OCI-LY1 (cell line): ENCODE measurements around the gene NUP107.
A peak's percentile ranks its signal among the peaks of the same experiment; 100 is the strongest.
"Not testable (repeated sequence)": the region's sequence is repeated elsewhere in the genome, so short reads cannot be mapped to it uniquely, and the experiment has no call there.

Experiments
- H2AFZ ChIP-seq: fragments of 200-600 bp; sonication (generic), shearing (Covaris generic); 2 replicates; pipeline ENCODE4 v1.6.0; 2014; ENCODE audit warnings: antibody characterized with exemption, mild to moderate bottlenecking, low read length
- H3F3A ChIP-seq: fragments of 200-600 bp; sonication (generic), shearing (Covaris generic); 2 replicates; pipeline ENCODE4 v1.6.0; 2014; ENCODE audit warnings: mild to moderate bottlenecking, antibody characterized with exemption, low read length, moderate library complexity; ENCODE audit not compliant: insufficient read depth
- H3K27ac ChIP-seq: fragments of 200-600 bp; sonication (generic); 2 replicates; pipeline ENCODE4 v1.5.1; 2014; ENCODE audit warnings: low read length, mixed run types, mild to moderate bottlenecking, low read depth; ENCODE audit not compliant: poor library complexity, severe bottlenecking
- H3K27me3 ChIP-seq: fragments of 200-600 bp; sonication (generic); 2 replicates; pipeline ENCODE4 v1.6.0; 2014; ENCODE audit warnings: antibody characterized with exemption, mild to moderate bottlenecking, low read length, moderate library complexity; ENCODE audit not compliant: insufficient read depth
- H3K36me3 ChIP-seq: fragments of 200-600 bp; sonication (generic); 2 replicates; pipeline ENCODE4 v1.6.1; 2014; ENCODE audit warnings: mild to moderate bottlenecking, antibody characterized with exemption, low read length, moderate library complexity, mixed read lengths; ENCODE audit not compliant: insufficient read depth
- H3K4me1 ChIP-seq: fragments of 200-600 bp; sonication (generic); 2 replicates; pipeline ENCODE4 v1.5.1; 2014; ENCODE audit warnings: mild to moderate bottlenecking, low read length, moderate library complexity; ENCODE audit not compliant: insufficient read depth, severe bottlenecking
- H3K4me2 ChIP-seq: fragments of 200-600 bp; sonication (generic), shearing (Covaris generic); 2 replicates; pipeline ENCODE4 v1.6.1; 2014; ENCODE audit warnings: low read length
- H3K4me3 ChIP-seq: fragments of 200-600 bp; sonication (generic); 2 replicates; pipeline ENCODE4 v1.5.1; 2014; ENCODE audit warnings: low read length, low read depth, mild to moderate bottlenecking, mixed read lengths; ENCODE audit not compliant: poor library complexity, severe bottlenecking
- H3K79me2 ChIP-seq: fragments of 200-600 bp; shearing (Covaris generic); 2 replicates; pipeline ENCODE4 v1.6.1; 2016; ENCODE audit warnings: mixed run types, low read length, mixed read lengths; ENCODE audit not compliant: insufficient read depth
- H3K9ac ChIP-seq: fragments of 200-600 bp; sonication (generic), shearing (Covaris generic); 2 replicates; pipeline ENCODE4 v1.6.1; 2014; ENCODE audit warnings: mild to moderate bottlenecking, low read length, mixed read lengths
- H3K9me2 ChIP-seq: fragments of 200-600 bp; sonication (generic), shearing (Covaris generic); 2 replicates; pipeline ENCODE4 v1.6.1; 2014; ENCODE audit warnings: low read depth, mild to moderate bottlenecking, low read length, mixed read lengths
- H3K9me3 ChIP-seq: fragments of 200-600 bp; shearing (Covaris generic); 2 replicates; pipeline ENCODE4 v1.6.1; 2014; ENCODE audit warnings: low read length, mixed read lengths
- H4K20me1 ChIP-seq: fragments of 200-600 bp; sonication (generic), shearing (Covaris generic); 2 replicates; pipeline ENCODE4 v1.6.0; 2016; ENCODE audit warnings: mild to moderate bottlenecking, low read length; ENCODE audit not compliant: insufficient read depth
- EZH2 ChIP-seq: fragments of 200-600 bp; sonication (generic), shearing (Covaris generic); IDR thresholded peaks from 2 replicates; pipeline ENCODE4 v1.8.0; 2017; ENCODE audit warnings: borderline replicate concordance, mixed run types, mild to moderate bottlenecking, antibody characterized with exemption, low read length, moderate library complexity, mixed read lengths
- TF ChIP-seq, protein P1 (sequence below): fragments of 200-600 bp; sonication (generic), shearing (Covaris generic); IDR thresholded peaks from 2 replicates; pipeline ENCODE4 v1.5.1; 2017; ENCODE audit warnings: mild to moderate bottlenecking, antibody characterized with exemption, low read length, moderate library complexity, mixed read lengths

The NUP107 gene

GRCh38 chr12:68686595-68687521 lies at the start of gene NUP107:
NUP107 (plus strand) TSS chr12:68686978; CDS start chr12:68687066, 88 bp downstream.
- Histone ChIP-seq H4K20me1 (no peaks in the 10 kb centered on the region), H2AFZ (peak within 1 kb of the TSS; percentile 44; the same call in 1 of the 2 replicates), H3K4me3 (peak within 1 kb of the TSS; percentile 95), H3K27me3 (no peaks in the 10 kb centered on the region), H3K9me2 (no peaks in the 10 kb centered on the region), H3K79me2 (peaks cover 37% of the 10 kb centered on the region), H3K4me1 (peaks cover 27% of the 10 kb centered on the region), H3K9ac (peak within 1 kb of the TSS; percentile 89), H3F3A (no peaks in the 10 kb centered on the region), H3K4me2 (peak within 1 kb of the TSS; percentile 100), H3K27ac (no peak within 1 kb of the TSS), H3K9me3 (no peaks in the 10 kb centered on the region), H3K36me3 (peaks cover 24% of the 10 kb centered on the region)
- TF ChIP-seq, protein P1, sequence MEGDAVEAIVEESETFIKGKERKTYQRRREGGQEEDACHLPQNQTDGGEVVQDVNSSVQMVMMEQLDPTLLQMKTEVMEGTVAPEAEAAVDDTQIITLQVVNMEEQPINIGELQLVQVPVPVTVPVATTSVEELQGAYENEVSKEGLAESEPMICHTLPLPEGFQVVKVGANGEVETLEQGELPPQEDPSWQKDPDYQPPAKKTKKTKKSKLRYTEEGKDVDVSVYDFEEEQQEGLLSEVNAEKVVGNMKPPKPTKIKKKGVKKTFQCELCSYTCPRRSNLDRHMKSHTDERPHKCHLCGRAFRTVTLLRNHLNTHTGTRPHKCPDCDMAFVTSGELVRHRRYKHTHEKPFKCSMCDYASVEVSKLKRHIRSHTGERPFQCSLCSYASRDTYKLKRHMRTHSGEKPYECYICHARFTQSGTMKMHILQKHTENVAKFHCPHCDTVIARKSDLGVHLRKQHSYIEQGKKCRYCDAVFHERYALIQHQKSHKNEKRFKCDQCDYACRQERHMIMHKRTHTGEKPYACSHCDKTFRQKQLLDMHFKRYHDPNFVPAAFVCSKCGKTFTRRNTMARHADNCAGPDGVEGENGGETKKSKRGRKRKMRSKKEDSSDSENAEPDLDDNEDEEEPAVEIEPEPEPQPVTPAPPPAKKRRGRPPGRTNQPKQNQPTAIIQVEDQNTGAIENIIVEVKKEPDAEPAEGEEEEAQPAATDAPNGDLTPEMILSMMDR, result no peak
- no peak for TF ChIP-seq EZH2

DNA sequence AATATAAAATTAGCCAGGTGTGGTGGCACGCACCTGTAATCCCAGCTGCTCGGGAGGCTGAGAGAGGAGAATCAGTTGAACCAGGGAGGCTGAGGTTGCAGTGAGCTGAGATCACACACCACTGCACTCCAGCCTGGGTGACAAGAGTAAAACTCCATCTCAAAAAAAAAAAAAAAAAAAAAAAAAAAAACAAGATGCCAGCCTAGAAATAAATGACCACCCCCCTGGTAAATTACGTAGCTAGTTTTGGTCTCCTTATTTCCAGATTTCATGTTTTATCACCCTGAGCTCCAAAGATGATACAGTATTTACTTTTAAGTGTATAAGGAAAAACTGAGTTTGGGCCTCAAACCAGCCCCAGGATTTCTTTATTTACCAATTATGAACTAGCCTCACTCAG lies 49.3 kb upstream of the NUP107 start:
- Histone ChIP-seq H3K4me1 (peaks cover 88% of the 10 kb centered on the region), H3K4me3 (peak overlapping the region; percentile 15), H3K36me3 (peaks cover 24% of the 10 kb centered on the region), H3K9ac (peak overlapping the region; percentile 37), H3K4me2 (peak overlapping the region; percentile 36), H3K27ac (peak overlapping the region; percentile 85), H3K79me2 (peaks cover 95% of the 10 kb centered on the region)
- not testable (repeated sequence) for H3K27me3 ChIP-seq, H3K9me3 ChIP-seq, H4K20me1 ChIP-seq, H3F3A ChIP-seq, H2AFZ ChIP-seq, H3K9me2 ChIP-seq

DNA sequence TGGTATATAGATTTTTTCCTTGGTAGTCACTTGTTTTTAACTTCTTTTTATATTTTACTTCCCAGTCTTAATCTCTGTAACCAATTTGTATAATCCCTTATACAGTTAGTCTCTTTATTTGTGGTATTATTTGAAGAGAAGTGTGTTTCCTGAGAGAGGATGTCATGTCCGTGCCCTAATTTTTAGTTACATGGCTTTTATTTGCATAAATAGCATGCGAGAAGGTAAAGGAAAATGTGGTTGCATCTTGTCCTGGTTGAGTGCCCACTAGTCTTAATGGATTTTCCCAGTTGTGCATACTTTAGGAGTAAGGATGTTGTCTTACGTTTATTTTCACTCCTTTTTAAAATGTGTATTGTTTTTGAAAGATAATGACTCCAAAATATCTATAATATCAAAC lies 48.6 kb upstream of the NUP107 start:
- Histone ChIP-seq H3K36me3 (peaks cover 27% of the 10 kb centered on the region), H3K27ac (peak overlapping the region; percentile 85), H3K4me2 (peak overlapping the region; percentile 36), H3K4me1 (peaks cover 81% of the 10 kb centered on the region), H3K79me2 (peaks cover 95% of the 10 kb centered on the region), H3K9me2 (no peaks in the 10 kb centered on the region), H3K27me3 (no peaks in the 10 kb centered on the region), H3F3A (0 out of 2 replicates have a peak, but pooled peaks cover 6% of the 10 kb centered on the region), H4K20me1 (no peaks in the 10 kb centered on the region), H3K9ac (peak overlapping the region; percentile 37), H2AFZ (no peak overlapping the region), H3K4me3 (peak overlapping the region; percentile 15), H3K9me3 (no peaks in the 10 kb centered on the region)
- TF ChIP-seq, protein P1, result no peak
- TF ChIP-seq EZH2, result no peak
